Muscle of leg (tissue), 16 donors: Measurements from ENCODE around the gene TNRC18. TPM values are rescaled to one million over a fixed set of nuclear protein-coding genes. Genes with fewer than 3 reads are reported as not detected.
"Not testable (repeated sequence)": the region's sequence is repeated elsewhere in the genome, so short reads cannot be mapped to it uniquely, and the experiment has no call there.

Source experiments
- DNase-seq: peaks from one replicate; pipeline ENCODE4 v3.0.0; 2013
- H3K27ac ChIP-seq: one replicate; pipeline ENCODE4 v1.5.1; 2013; ENCODE audit warnings: mild to moderate bottlenecking, low read length, control low read depth
- H3K27me3 ChIP-seq: one replicate; pipeline ENCODE4 v1.6.1; 2013; ENCODE audit warnings: low read length; ENCODE audit not compliant: control insufficient read depth, insufficient read depth
- H3K36me3 ChIP-seq: one replicate; pipeline ENCODE4 v1.6.1; 2013; ENCODE audit warnings: low read length; ENCODE audit not compliant: control insufficient read depth, insufficient read depth
- H3K4me1 ChIP-seq: one replicate; pipeline ENCODE4 v1.6.1; 2013; ENCODE audit warnings: low read length; ENCODE audit not compliant: control insufficient read depth, insufficient read depth
- H3K4me3 ChIP-seq: one replicate; pipeline ENCODE4 v1.5.1; 2013; ENCODE audit warnings: low read length, control low read depth
- H3K9me3 ChIP-seq: replicated peaks from 2 replicates; pipeline ENCODE4 v1.6.1; 2013; ENCODE audit warnings: low read depth, low read length; ENCODE audit not compliant: control insufficient read depth
- WGBS: methylation state at CpG from one replicate; pipeline ENCODE4 v1.1.5; 2013; ENCODE audit warnings: missing lambda C conversion rate; ENCODE audit not compliant: insufficient coverage; 5-methylcytosine and 5-hydroxymethylcytosine counted together
- long read RNA-seq, 11 donors: transcript quantifications; one replicate each; lab custom pipeline, GENCODE V29; 2026
- polyA plus RNA-seq, 8 donors: library from polyadenylated mRNA; unstranded; fragments of 120-200 nt; gene quantifications; one replicate each; pipeline versions ENCODE4 v1.2.1 to v1.2.3, GENCODE V29; 2013; ENCODE audit warnings: inconsistent platforms in 1 of 8, low replicate concordance in 1 of 8; ENCODE audit not compliant: insufficient read length in 8 of 8, insufficient read depth in 1 of 8
- total RNA-seq: library from RNA; stranded (reverse); fragments of 120-200 nt; gene quantifications from one replicate; pipeline ENCODE4 v1.2.4, GENCODE V29; 2013

TNRC18 gene, protein sequence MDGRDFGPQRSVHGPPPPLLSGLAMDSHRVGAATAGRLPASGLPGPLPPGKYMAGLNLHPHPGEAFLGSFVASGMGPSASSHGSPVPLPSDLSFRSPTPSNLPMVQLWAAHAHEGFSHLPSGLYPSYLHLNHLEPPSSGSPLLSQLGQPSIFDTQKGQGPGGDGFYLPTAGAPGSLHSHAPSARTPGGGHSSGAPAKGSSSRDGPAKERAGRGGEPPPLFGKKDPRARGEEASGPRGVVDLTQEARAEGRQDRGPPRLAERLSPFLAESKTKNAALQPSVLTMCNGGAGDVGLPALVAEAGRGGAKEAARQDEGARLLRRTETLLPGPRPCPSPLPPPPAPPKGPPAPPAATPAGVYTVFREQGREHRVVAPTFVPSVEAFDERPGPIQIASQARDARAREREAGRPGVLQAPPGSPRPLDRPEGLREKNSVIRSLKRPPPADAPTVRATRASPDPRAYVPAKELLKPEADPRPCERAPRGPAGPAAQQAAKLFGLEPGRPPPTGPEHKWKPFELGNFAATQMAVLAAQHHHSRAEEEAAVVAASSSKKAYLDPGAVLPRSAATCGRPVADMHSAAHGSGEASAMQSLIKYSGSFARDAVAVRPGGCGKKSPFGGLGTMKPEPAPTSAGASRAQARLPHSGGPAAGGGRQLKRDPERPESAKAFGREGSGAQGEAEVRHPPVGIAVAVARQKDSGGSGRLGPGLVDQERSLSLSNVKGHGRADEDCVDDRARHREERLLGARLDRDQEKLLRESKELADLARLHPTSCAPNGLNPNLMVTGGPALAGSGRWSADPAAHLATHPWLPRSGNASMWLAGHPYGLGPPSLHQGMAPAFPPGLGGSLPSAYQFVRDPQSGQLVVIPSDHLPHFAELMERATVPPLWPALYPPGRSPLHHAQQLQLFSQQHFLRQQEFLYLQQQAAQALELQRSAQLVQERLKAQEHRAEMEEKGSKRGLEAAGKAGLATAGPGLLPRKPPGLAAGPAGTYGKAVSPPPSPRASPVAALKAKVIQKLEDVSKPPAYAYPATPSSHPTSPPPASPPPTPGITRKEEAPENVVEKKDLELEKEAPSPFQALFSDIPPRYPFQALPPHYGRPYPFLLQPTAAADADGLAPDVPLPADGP (N-terminal part only)
- 18.3 TPM for total RNA-seq
- polyA plus RNA-seq: 10 to 100 TPM; 37.5 to 81.3 (median 58.9) TPM
- long read RNA-seq, donor 1, partial matches to known transcripts: 0 of 1 reads
- long read RNA-seq, donor 1, other reads (novel, unspliced or antisense): 0 of 1 reads
- long read RNA-seq, donor 2: 0 reads
- long read RNA-seq, donor 3, partial matches to known transcripts: 5 of 5 reads
- long read RNA-seq, donor 3, other reads (novel, unspliced or antisense): 0 of 5 reads
- long read RNA-seq, donor 4: 0 reads
- long read RNA-seq, donor 5, partial matches to known transcripts: 6 of 7 reads
- long read RNA-seq, donor 5, other reads (novel, unspliced or antisense): 0 of 7 reads
- long read RNA-seq, donor 6: 0 reads
- long read RNA-seq, donor 7: 0 reads
- long read RNA-seq, donor 8: 0 reads
- long read RNA-seq, donor 9, partial matches to known transcripts: 5 of 5 reads
- long read RNA-seq, donor 9, other reads (novel, unspliced or antisense): 0 of 5 reads
- long read RNA-seq, donor 10, partial matches to known transcripts: 12 of 12 reads
- long read RNA-seq, donor 10, other reads (novel, unspliced or antisense): 0 of 12 reads
- long read RNA-seq, donor 11: 0 reads

DNA sequence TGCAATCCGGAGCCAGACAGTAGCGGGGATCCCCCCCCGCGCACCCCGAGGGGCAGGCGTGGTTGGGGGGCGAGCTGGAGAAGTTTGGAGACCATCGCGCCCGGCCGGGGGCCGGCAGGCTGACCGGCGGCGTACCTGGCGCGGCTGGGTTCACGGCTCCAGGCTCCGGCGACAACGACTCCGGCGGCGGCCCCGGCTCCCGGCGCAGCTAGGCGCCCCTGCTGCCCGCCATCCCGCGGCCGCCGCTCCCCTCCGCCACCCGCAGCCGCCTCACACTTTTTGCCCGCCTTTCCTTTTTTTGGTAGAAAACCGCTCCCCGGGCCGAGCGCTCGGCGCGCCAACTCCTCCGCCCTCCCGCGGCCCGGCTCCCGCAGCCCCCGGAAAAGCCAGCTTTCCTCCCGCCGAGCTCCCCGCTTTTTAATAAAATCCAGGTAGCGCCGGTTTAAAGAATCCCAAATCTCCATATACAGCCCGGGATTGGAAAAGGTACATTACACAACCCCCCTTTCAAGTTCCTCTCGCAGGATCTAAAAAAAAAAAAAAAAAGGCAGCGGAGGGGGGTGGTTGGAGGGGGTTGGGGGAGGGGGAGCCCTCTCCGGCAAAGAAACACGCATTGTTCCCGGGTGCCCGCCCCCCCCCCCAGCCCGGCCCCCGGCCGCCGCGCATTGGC lies at the start of gene TNRC18:
Gene TNRC18, minus strand, starts transcription at position 529 of the 670 bp plus-strand sequence. CDS start 2,588 bp downstream, outside the sequence.
- Histone ChIP-seq H3K27me3 (no peaks in the 10 kb centered on the region), H3K9me3 (no peaks in the 10 kb centered on the region), H3K27ac (peak within 1 kb of the TSS; percentile 97), H3K36me3 (peaks cover 6% of the 10 kb centered on the region), H3K4me1 (peaks cover 22% of the 10 kb centered on the region), H3K4me3 (peak within 1 kb of the TSS; percentile 86)
- DNase-seq: no peak
- 0% methylated on average over 51 of the region's 67 CpGs for WGBS

DNA sequence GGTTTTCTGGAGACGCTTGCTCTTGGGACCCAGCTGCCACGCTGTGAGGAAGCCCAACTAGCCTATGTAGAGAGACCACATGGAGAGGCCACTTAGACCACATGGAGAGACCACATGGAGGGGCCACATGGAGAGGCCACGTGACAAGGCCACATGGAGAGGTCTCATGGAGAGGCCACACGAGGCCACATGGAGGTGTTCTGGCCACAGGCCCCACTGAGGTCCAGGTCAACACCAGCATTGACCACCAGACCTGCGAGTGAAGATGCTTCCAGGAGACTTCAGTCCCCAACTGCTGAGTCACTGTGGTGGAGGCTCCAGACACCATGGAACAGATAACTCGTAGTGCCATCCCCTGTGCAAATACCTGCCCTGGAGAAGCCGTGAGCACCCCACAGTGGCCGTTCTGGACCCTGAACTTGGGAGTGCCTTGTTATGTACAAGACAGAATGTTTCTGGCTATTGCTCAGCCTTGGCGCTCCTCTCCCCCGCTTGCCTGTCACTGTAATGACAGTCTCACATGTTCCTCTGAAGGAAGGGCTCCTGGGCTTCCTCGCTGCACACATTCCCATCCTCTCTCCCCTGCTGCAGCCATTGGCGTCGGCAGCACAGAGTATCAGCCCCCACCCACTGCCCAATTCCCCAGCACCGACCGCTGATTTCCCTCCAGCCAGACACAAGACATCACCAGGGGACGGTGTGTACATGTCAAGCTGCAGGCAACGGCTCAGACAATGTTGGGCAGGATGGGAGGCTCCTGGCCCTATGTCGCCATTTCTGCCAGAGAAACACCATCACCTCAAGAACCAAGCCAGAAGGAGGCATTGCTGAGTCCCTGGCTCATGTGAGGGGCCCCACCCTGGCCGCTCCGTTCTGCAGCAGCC lies 49.0 kb upstream of the TNRC18 start:
- Histone ChIP-seq H3K27ac (no peak overlapping the region), H3K9me3 (no peaks in the 10 kb centered on the region), H3K4me3 (no peak overlapping the region), H3K4me1 (peaks cover 12% of the 10 kb centered on the region), H3K36me3 (no peaks in the 10 kb centered on the region), H3K27me3 (no peaks in the 10 kb centered on the region)
- WGBS: 85% methylated on average over 17 of the region's 20 CpGs
- DNase-seq: no peak

DNA sequence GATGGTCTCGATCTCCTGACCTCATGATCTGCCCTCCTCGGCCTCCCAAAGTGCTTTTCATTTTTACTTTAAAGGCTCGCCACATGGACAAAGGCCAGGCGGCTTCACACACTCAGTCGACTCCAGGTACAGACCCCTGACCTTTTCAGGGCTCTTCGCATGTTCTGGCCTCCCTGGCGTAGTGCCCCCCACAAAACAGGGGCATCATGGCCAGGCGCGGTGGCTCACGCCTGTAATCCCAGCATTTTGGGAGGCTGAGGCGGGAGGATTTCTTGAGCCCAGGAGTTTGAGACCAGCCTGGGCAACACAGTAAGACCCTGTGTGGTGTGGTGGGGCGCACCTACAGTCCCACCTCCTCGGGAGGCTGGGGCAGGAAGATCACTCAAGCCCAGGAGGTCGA lies 48.0 kb upstream of the TNRC18 start:
- not testable (repeated sequence) for H3K4me3 ChIP-seq, H3K27me3 ChIP-seq, H3K36me3 ChIP-seq, DNase-seq, H3K9me3 ChIP-seq, H3K27ac ChIP-seq
- H3K4me1 ChIP-seq: peaks cover 11% of the 10 kb centered on the region
- WGBS: 89% methylated on average over 10 of the region's 14 CpGs

DNA sequence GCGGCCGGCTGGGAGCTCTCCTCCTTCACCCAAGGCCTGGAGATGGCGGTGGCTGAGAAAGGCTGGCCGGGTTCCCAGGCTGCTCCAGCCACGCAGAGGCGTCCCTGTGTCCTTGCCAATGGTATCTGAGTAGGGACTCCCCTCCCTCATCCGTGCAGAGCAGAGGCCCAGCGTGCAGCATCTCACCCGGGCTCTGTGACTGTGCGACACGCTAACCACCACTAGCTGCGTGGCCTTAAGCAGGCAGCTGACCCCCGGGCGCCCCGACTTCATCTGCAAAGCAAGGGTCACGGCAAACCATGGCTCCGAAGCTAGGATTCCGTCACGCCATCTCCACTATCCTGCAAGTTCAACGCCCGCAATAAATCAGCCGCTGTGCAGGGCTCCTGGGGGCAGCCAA lies 47.2 kb upstream of the TNRC18 start:
- WGBS: 35% methylated on average over 20 of the region's 22 CpGs
- no peak overlapping the region for H3K4me3 ChIP-seq
- H3K4me1 ChIP-seq: peaks cover 11% of the 10 kb centered on the region
- no peaks in the 10 kb centered on the region for H3K27me3 ChIP-seq
- H3K36me3 ChIP-seq: no peaks in the 10 kb centered on the region
- H3K27ac ChIP-seq: no peak overlapping the region
- peak; percentile 78 for DNase-seq
- H3K9me3 ChIP-seq: no peaks in the 10 kb centered on the region

DNA sequence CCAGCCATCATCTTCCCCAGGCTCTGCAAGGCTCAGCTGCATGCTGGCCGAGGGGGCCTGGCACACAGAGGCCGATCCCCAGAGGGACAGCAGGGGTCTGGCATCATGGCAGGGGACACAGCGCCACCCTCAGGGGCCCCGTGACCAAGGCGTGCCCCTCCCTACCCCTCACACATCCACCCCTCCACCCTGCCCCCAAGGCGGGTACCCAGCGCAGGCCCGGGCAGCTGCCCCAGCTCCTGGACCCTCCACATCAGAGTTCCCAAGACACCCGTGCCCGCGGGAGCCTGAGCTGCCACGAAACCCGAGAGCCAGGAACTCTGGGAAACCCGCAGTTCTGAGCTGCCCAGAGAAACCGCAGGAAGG lies 46.5 kb upstream of the TNRC18 start:
- no peaks in the 10 kb centered on the region for H3K36me3 ChIP-seq
- no peak overlapping the region for H3K4me3 ChIP-seq
- WGBS: 62% methylated on average over 15 of the region's 15 CpGs
- no peak overlapping the region for H3K27ac ChIP-seq
- no peak for DNase-seq
- peaks cover 11% of the 10 kb centered on the region for H3K4me1 ChIP-seq
- no peaks in the 10 kb centered on the region for H3K9me3 ChIP-seq
- no peaks in the 10 kb centered on the region for H3K27me3 ChIP-seq

DNA sequence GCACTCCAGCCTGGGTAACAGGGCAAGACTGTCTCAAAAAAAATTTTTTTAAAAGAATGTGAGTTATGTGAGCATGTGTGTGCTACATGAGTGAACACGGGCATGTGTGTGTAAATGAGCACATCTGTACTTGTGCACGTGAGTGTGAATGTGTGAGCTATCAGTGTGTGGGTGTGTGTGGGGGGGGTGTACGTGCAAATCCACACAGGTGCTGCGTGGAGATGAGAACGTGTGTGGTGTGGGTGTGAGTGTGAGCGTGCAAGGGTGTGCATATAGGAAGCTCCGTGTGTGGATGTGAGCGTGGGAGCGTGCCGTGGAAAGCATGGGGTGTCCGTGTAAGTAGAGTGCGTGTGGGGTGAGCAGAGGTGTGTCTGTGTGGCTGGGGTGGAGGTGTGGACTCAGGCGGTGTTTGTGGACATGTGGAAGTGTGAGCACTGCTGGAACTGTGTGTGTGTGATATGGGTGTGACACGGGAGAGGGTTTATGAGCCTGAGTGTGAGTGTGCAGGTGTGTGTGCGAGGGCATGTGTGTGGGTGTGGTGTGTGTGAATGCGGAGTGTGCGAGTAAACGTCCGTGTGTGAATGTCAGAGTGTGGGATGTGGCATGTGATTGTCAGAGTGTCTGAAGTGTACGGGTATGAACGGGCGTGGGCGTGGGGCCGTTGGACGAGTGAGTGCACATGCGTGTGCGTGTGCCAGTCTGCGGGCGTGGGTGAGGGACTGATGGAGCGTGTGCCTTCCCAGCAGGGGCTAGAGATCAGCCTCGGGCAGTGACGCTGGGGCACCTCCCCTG lies 45.9 kb upstream of the TNRC18 start:
- Histone ChIP-seq H3K9me3 (no peaks in the 10 kb centered on the region), H3K4me1 (peaks cover 11% of the 10 kb centered on the region), H3K4me3 (no peak overlapping the region), H3K36me3 (no peaks in the 10 kb centered on the region), H3K27me3 (no peaks in the 10 kb centered on the region), H3K27ac (no peak overlapping the region)
- WGBS: 92% methylated on average over 27 of the region's 32 CpGs
- no peak for DNase-seq

DNA sequence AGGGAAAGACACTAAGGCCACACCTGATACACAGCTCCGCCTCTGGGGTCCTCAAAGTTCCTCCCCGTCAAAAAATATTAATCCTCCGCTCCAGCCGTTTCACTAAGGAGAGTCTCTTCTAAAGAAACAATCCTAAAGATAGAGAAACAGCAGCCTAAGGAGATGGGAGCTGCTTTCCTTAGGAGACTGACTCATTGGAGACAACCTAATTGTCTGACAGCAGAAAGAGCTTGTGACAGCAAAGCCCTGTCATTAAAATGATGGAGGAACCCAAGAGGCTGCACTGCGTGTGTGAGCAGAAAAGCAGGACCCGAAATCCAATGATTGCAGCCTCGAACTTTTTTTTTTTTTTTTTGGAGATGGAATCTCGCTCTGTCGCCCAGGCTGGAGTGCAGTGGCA lies 44.0 kb upstream of the TNRC18 start:
- Histone ChIP-seq H3K4me1 (peaks cover 11% of the 10 kb centered on the region), H3K4me3 (no peak overlapping the region)

DNA sequence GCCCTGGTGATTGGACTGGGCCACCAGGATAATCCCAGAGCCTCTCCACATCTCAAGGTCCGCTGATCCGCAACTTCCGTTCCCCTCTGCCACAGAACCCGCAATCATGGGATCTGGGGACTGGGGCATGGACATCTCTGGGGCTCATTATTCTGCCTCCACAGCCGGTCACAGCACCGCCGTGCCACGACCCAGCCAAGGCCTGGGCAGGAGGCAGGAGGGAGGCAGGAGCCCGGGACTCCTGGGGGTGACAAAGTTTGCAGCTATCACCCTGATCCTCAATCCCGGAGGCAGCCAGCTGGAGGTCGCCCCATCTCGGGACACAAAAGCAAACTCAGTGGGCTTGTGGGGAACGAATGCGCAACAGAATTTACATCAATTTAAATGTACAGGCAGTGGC lies 42.9 kb upstream of the TNRC18 start:
- Histone ChIP-seq H3K9me3 (no peaks in the 10 kb centered on the region), H3K27ac (no peak overlapping the region), H3K27me3 (no peaks in the 10 kb centered on the region), H3K36me3 (no peaks in the 10 kb centered on the region), H3K4me1 (peaks cover 11% of the 10 kb centered on the region), H3K4me3 (no peak overlapping the region)
- no peak for DNase-seq
- 88% methylated on average over 14 of the region's 14 CpGs for WGBS

More for the DNA sequence above, 44.0 kb upstream of the TNRC18 start:
- no peak overlapping the region for H3K27ac ChIP-seq
- no peaks in the 10 kb centered on the region for H3K36me3 ChIP-seq
- WGBS: 95% methylated on average over 3 of the region's 9 CpGs
- no peaks in the 10 kb centered on the region for H3K27me3 ChIP-seq
- no peak for DNase-seq
- no peaks in the 10 kb centered on the region for H3K9me3 ChIP-seq
